BJ (cell line): ENCODE results near the gene CEP97. TPM values are rescaled to one million over a fixed set of nuclear protein-coding genes. Genes with fewer than 3 reads are reported as not detected.

Experiments used
- CTCF ChIA-PET: fragments of 350-600 bp; formaldehyde crosslinking; extraction: SDS; loops from one replicate; lab custom pipeline; 2021; ENCODE audit warnings: antibody characterized with exemption, inconsistent platforms; lab: Yijun Ruan, JAX
- POLR2A ChIA-PET: fragments of 300-600 bp; sonication (Branson Sonifier 250); formaldehyde crosslinking; extraction: SDS; loops from one replicate; lab custom pipeline; 2021; ENCODE audit warnings: antibody characterized with exemption; lab: Charles Lee
- DNase-seq: peaks from one replicate; pipeline ENCODE4 v3.0.0-alpha.2; 2011; ENCODE audit warnings: low read depth
- H3K27me3 ChIP-seq: 2 replicates; pipeline ENCODE4 v1.6.0; 2011; ENCODE audit warnings: low read length; ENCODE audit not compliant: control insufficient read depth, insufficient read depth
- H3K36me3 ChIP-seq: 2 replicates; pipeline ENCODE4 v1.5.1; 2011; ENCODE audit warnings: low read length; ENCODE audit not compliant: control insufficient read depth, insufficient read depth
- H3K4me3 ChIP-seq: 2 replicates; pipeline ENCODE4 v1.5.1; 2011; ENCODE audit warnings: low read depth, mild to moderate bottlenecking, control low read depth, low read length
- CTCF ChIP-seq: IDR thresholded peaks from 2 replicates; pipeline ENCODE4 v1.5.1; 2011; ENCODE audit warnings: low read depth, mild to moderate bottlenecking, control low read depth, inconsistent platforms, low read length, moderate library complexity; ENCODE audit not compliant: insufficient read depth
- polyA plus RNA-seq: library from polyadenylated mRNA; depleted of rRNA; stranded (reverse); fragments of >200 nt; gene quantifications from 2 replicates; pipeline ENCODE4 v1.2.3, GENCODE V29; 2011

CEP97 gene
- polyA plus RNA-seq, 1 experiment = 1.2 TPM

- CTCF ChIA-PET = interaction anchor here (1.2 to 10.9 kb wide), 6 partner anchors 15 to 728 kb away, joined by 3 to 208 read pairs (median 6); no protein-coding TSS in a partner anchor
- H3K4me3 ChIP-seq = no peak overlapping the region
- DNase-seq = no peak
- H3K36me3 ChIP-seq = peaks cover 2% of the 10 kb centered on the region
- POLR2A ChIA-PET = interaction anchor here (0.6 kb wide), 1 partner anchor 453 kb away, joined by 3 read pairs; no protein-coding TSS in a partner anchor
- TF ChIP-seq CTCF = no peak
- no peaks in the 10 kb centered on the region for H3K27me3 ChIP-seq
These were observed 83.5 kb downstream of the CEP97 start for GRCh38 chr3:101807888-101808287.

GRCh38 chr3:101809178-101810021 lies 85.0 kb downstream of the CEP97 start:
- ChIA-PET POLR2A (interaction anchor here (0.6 kb wide), 1 partner anchor 41 kb away, joined by 5 read pairs; no protein-coding TSS in a partner anchor), CTCF (interaction anchor here (0.6 to 10.9 kb wide), 17 partner anchors 8 to 740 kb away, joined by 3 to 208 read pairs (median 4); no protein-coding TSS in a partner anchor)
- Histone ChIP-seq H3K4me3 (no peak overlapping the region), H3K27me3 (no peaks in the 10 kb centered on the region), H3K36me3 (peaks cover 2% of the 10 kb centered on the region)
- TF ChIP-seq CTCF = peak; percentile 59
- DNase-seq = no peak

- TF ChIP-seq CTCF = no peak
- ChIA-PET POLR2A (no interaction called here), CTCF (interaction anchor here (0.6 to 10.9 kb wide), 13 partner anchors 8 to 739 kb away, joined by 3 to 208 read pairs (median 3); no protein-coding TSS in a partner anchor)
- no peak for DNase-seq
- Histone ChIP-seq H3K4me3 (no peak overlapping the region), H3K36me3 (peaks cover 2% of the 10 kb centered on the region), H3K27me3 (no peaks in the 10 kb centered on the region)
These were observed 85.6 kb downstream of the CEP97 start for GRCh38 chr3:101810022-101810418.

- CTCF ChIA-PET = interaction anchor here (1.5 to 10.9 kb wide), 5 partner anchors 8 to 423 kb away, joined by 3 to 208 read pairs (median 24); no protein-coding TSS in a partner anchor
- TF ChIP-seq CTCF = no peak
- H3K4me3 ChIP-seq = no peak overlapping the region
- H3K36me3 ChIP-seq = peaks cover 2% of the 10 kb centered on the region
- POLR2A ChIA-PET = no interaction called here
- no peak for DNase-seq
- no peaks in the 10 kb centered on the region for H3K27me3 ChIP-seq
These were observed 87.5 kb downstream of the CEP97 start for GRCh38 chr3:101811875-101812274.

- Histone ChIP-seq H3K36me3 (no peaks in the 10 kb centered on the region; the same call in 1 of the 2 replicates), H3K27me3 (no peaks in the 10 kb centered on the region), H3K4me3 (no peak overlapping the region)
- ChIA-PET CTCF (interaction anchor here (0.6 to 10.9 kb wide), 12 partner anchors 9 to 730 kb away, joined by 3 to 208 read pairs (median 6); partner anchors contain the start of gene NFKBIZ), POLR2A (no interaction called here)
- TF ChIP-seq CTCF = no peak
- DNase-seq = no peak
These were observed 88.5 kb downstream of the CEP97 start for GRCh38 chr3:101812895-101813294.
